ENCODE data around the gene MRPS21.

MRPS21 gene

DNA sequence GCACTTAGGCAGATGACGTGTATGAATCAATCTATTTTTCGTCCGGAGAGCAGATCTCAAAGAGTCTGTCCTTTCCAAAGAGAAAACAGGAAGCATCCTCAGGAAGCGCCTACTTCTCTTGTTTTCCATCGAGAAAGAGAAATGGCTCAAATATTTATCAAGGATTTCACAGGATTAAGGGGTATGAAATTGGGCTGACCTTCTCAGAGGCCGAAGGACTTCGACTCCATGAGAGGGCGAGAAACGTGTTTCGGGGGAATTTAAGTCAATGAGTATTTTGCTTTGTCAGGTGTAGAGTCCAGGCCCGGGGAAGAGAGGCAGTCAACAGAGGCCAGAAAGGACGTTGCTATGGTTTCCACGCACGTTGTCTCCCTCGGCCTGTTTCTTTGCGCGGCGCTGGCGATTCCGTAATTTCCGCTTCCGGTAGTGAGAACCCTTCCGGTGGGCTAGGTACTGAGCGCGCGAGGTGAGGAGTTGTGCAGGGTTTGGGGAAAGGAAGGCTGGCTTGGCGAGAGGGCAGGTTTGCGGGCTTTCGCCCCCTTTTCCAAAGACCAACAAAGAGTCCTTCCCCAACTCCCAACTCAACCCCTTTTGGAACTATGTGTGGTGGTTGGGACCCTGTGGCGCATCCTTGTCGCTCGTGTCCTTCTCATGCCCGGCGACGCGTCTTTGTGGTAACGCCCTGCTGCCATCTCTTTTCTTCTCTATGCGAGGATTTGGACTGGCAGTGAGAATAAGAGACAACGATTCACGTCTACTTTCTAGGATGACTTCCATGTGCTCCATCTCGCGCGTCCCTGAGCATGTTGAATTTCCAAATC is at the start of gene MRPS21:
Gene MRPS21 (plus strand): TSS at position 429 of the 821 bp plus-strand sequence. CDS start 506 bp downstream, outside the sequence.
- peak; percentile 94 for DNase-seq

DNA sequence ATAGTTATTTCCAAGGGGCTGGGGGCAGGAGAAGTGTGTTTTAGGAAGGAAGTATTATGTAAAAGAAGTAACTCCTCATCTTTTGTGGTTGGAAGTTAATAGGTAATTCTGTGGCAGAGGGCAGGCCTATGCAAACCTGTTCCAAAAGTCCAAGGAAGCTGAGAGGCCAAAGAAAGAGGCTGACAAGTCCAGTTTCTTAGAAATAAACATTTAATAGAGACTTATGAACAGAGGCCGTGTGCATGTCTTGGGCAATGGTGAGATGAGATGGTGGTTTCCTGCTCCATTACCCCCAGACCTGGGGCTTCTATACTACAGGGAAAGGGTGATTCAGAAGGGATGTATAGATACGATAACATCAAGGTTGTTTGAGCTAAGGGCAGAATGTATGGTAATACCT is 43.7 kb upstream of the MRPS21 start:
- DNase-seq: no peak

DNA sequence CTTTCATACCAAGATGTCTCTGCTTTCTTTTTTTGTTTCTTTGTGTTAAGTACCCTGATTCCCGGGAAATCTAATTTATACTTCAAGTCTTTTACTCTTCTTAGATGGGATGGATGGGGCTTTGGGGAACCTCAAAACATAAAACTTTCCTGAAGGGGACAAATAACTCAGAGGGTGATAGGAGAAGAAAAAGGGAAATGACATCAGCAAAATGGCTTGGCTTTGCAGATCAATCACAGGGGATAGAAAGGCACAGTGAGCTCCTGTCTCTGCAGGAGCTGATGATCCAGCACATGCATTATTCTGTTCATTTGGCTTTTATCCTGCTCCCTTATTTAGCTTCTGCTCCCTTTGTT is 37.5 kb upstream of the MRPS21 start:
- no peak for DNase-seq

DNA sequence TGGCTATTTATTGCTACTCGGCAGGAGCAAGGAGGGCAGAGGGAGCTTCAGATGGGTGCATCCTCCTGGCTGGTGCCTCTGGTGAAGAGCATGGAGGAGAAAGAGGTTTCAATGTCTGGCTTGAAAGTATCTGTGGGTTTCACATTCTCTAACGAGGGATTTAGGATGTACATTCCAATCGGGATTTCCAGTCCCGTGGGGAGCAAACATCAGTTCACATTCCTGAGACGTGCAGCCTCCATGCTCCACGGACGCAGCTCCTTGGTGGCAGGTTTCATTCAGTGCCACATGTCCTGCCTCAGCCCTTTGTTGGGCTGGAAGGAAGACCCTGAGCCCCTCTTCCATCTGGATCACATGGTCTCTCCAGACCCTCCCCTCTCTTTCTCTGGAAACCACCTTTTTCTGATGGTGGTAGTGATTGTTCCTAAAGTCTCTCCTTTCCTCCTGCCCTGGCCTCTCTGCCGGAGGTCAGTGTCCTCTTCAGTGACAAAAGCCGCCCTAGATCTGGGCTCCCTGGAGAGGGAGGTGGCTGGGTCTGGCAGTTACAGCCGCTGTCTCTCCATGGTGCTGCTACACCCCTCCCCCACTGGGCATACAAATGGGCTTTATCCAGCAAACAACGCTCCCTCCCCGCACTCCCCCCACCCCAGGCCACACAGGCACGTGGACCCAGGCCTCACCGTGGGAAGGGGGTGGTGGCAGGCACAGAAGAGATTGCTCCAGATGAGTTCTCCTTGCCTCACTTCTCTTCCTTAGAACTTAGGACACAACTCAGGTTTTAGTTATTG is 36.9 kb upstream of the MRPS21 start:
- DNase-seq: no peak

DNA sequence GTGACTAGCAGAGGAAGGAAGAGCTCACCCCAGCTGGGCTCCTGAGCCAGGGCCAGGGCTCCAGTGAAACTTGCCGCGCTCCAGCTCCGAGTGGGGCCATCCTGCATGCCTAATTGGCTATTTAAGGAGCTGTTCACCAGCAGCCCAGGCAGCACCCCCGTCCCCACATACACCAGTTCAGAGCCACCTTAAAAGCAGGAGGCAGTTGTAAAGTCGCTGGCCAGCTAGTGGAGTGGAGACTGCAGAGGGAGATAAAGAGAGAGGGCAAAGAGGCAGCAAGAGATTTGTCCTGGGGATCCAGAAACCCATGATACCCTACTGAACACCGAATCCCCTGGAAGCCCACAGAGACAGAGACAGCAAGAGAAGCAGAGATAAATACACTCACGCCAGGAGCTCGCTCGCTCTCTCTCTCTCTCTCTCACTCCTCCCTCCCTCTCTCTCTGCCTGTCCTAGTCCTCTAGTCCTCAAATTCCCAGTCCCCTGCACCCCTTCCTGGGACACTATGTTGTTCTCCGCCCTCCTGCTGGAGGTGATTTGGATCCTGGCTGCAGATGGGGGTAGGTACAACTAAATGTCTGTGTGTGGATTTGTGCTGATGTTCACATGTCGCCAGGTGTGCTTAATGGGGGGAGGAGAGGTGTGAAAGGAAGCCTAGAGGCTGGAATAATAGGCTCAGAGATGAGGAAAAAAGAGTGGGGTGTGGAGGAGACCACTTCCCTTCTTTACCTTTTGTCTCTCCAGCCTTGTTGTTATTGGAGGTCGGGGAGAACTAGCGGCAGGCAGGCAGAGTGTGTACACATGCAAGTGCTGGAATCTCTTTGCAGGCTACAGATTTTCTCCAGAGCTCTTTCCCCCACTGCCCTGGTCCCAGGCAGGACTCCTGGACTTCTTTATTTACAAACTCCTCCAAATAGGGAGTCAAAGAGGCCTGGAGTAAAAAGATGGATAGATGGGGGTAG is 35.8 kb upstream of the MRPS21 start, which contains the start of gene CA14:
Gene CA14 (plus strand): TSS at position 151 of the 962 bp plus-strand sequence. CDS start 355 bp downstream, at position 506.
- no peak for DNase-seq

DNA sequence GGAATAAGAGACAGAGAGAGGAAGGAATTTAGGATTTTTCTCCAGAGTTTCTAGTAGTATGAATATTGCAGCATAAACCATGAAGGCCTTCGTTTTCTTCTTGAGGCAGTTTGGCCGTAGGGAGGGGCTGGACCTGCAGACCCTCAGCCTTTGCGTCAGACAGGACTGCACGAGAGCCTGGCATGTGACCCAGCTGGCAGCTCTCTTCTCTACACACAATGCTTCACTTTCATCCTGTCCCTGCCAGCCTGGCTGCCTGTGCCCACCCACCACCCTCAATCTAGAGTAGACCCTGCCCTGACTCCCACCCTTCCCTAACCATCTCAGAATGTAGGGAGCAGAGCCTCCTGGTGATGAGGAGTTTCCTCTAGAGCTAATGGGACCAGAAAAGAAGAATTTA is 34.4 kb upstream of the MRPS21 start:
- DNase-seq: no peak

DNA sequence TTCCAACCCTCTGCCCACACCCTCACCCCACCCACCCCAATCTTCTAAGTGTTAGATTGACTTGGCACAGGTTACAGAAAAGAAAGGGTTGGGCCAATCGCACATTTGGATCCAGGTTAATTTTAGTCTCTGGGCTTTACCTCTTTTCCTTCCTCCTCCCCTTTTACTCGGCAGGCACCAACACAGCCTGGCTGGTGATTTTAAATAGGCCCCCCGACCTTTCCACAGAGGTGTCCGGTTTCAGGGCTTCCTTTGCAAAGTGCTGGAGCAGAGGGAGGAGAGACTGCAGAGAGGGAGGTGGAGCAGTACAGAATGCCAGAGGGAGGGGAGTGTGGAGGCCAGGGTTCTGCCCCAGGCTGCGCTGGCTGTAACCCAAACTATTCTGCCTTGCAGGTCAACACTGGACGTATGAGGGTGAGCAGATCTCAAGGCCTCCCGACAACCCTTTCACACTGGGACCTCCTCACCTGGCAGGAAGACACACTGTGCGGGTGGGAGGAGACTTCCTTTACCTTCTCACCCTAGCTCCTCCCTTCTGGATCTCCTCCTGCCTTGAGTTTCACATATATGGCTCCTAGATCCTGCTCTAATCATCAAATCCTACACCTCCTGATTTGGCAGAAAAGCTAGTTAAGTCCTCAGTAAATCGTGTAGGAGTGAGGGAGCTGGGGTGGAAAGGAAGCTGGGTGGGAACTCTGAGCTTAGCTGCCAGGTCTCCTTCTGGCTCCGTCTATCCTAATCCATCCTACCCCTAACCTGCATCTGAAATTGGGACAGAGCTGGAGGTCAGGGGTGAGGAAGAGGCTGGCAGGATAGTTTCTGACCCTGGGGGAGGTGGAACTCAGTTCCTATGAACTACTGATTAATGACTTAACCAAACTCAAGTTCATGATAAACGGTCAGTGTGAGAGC is 33.6 kb upstream of the MRPS21 start:
- DNase-seq: peak; percentile 76

DNA sequence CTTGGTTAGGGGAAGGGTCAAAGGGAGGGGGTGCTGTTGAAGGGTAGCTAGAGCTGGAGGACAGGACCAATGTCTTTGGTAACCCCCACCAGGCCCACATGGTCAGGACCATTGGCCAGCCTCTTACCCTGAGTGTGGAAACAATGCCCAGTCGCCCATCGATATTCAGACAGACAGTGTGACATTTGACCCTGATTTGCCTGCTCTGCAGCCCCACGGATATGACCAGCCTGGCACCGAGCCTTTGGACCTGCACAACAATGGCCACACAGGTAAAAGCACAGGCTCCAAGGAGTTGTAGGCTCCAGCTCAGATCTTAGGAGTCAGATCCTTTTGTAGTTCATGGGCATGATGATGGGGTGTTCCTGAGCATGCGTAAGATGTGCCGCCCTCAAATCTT is 32.3 kb upstream of the MRPS21 start:
- no peak for DNase-seq

DNA sequence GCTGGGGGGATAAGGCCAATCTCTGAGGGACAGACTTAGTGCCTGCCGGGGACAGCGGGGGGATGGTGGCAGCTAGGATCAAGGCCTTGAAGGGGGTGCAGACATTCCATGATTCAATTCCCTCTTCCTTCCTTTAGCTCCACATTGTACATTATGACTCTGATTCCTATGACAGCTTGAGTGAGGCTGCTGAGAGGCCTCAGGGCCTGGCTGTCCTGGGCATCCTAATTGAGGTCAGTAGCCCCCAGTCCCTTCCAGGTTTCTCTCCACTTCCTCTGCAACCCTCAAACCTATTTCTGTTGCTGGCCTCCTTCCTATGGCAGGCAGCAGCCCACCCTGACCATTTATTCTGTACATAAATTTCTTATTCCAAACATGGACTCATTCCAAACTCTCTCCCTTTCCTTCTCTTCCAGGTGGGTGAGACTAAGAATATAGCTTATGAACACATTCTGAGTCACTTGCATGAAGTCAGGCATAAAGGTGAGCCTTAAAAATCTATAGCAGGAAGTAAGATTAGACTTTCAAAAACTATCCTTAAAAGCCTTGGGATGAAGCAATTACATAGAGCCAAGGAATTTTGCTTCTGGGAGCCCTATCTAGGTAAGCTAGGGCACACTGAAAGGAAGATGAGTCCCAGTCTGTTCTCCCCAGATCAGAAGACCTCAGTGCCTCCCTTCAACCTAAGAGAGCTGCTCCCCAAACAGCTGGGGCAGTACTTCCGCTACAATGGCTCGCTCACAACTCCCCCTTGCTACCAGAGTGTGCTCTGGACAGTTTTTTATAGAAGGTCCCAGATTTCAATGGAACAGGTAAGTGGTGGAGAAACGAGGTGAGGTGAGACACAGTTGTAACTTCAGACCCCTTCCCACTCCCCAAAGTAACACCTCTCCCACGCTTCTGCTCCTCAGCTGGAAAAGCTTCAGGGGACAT is 31.0 kb upstream of the MRPS21 start:
- no peak for DNase-seq

DNA sequence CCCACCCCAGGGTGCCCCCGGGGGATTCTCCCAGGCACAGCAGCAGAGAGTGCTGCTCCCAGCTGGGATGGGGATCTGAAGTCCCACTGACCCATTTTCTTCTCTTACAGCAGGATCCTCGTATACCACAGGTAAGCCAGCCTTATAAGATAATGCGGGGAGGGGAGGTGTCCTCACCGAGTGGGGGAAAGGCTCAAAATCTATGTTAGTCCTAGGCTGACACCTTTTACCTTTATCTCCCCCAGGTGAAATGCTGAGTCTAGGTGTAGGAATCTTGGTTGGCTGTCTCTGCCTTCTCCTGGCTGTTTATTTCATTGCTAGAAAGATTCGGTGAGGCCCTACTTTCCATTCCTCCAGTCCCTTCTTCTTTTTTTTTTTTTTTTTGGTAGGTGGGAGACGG is 30.1 kb upstream of the MRPS21 start:
- DNase-seq: no peak

DNA sequence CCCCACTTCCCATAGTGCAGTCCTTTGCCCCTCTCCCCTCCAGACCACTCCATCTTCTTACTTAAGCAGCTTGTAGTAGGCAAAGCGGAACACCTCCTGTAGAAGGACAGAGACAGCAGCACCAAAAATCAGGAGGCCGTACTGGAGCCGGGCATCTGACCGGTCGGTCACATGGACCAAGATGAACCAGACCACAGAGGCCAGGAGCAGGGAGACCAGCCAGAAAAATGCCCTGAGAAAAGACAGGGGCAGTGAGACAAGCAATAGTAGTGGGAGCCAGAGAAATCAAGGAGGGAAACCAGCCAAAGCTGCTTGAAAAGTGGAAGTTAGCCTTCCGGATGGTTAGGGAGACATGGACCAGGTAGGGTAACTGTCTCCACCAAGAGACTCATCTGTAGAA is 25.8 kb upstream of the MRPS21 start:
- no peak for DNase-seq

DNA sequence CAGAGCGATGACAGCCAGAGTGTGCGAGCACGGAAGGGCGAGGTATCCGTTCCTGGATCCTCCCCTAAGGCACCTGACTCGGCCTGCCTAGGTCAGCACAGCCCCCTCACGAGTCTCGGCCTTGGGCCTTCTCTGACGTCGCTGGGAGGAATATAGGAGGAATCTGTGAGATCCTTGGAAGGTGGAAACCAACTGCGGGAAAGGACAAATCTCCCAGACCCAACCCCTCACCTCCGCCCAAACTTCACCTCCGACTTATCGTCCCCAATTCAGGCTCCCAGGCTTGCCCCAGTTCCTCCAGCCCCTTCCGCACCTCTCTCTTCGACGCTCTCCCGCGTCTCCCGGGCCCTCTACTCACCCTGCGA is 25.3 kb upstream of the MRPS21 start:
- no peak for DNase-seq

DNA sequence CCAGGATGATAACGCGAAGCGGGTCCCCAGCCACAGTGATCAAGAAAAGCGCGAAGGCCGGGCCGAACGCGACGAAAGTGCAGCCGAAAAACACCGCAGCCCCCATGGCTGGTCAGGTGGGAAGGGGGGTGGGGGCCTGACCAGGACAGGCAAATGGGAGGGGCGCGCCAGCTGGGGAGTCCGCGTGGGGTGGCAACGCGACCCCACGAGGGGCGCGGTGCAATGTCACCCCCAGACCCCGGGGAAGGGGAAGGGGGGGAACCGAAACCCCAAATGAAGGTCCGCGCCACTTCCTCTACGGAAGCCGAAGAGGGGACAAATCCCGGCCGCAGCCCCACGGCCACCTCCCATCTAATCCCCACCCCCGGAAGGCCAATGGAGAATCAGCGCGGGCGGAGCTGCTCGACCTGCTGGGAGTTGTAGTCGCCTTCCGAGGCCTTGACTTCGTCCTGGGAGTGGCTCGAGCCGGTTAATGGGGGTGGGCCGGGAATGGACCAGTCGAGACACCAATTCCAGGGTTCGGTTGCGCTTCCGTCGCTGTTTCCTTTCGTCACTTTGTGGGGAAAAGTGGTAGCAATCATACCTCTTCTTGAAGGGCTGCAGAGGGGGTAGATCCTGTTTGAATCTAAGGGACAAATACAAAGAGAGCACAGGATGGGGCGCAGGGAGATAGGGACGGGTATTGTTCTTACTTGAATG is 24.8 kb upstream of the MRPS21 start, which contains the start of gene APH1A:
Gene APH1A (minus strand): TSS at position 312 of the 699 bp plus-strand sequence. CDS start 206 bp downstream, at position 106.
- peak; percentile 99 for DNase-seq

DNA sequence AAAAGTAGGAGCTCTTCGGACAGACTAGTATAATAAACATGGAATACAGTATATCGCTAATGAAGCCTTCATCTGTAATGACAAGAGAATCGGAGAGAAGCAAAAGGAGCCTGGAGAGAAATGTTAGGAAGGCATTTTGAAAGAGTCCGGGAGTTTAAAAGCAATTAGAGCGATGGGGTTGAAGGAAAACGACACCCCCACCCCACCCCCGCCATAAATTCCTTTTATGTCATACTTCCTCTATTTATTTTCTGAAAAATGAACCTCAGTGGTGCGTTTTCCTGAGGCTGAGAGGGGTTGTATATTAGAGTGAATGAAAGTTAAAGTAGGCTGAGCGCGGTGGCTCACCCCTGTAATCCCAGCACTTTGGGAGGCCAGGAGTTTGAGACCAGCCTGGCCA is 24.2 kb upstream of the MRPS21 start:
- DNase-seq: no peak

DNA sequence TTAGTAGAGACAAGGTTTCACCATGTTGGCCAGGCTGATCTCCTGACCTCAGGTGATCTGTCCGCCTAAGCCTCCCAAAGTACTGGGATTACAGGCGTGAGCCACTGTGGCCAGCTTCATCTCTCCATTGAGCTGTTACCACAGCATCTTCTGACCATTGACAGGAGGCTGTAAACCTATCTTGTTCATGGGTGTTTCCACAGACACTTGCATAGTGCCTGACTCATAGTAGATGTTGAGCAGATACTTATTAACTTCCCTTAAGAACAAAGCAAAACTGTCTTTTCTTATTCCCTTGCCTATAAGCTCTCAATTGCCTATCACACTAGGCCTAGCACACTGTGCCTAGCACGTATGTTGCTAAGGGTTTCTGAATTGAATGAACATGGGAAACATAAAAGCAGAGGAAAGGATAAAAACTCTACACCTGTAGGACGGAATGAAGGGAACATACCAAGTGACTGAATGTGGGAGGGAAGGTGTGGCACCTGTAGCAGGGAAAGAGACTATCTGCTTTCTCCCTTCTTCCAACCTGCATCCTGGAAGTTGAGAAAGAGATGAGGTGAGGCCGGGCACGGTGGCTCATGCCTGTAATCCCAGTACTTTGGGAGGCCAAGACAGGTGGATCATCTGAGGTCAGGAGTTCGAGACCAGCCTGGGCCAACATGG is 22.2 kb upstream of the MRPS21 start:
- DNase-seq: no peak

DNA sequence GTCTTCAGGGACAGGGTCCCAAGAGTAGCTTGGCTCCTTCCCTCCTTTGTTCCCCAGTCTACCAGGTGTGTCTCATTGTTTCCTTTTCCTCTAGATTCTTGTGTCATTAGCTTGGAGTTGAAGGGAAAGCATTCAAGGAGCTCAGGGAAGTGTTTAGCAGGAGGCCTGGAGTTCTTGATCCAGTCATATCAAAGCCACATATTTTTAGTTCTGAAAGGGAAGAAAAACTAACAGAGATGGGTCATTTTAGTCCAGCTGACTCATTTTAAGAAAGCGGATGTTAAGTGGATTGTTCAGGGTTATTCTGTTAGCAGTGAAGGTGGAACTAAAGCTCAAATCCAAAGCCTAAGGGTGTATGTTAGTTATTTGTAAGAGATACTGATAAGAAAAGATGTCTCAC is 20.4 kb upstream of the MRPS21 start:
- DNase-seq: no peak

DNA sequence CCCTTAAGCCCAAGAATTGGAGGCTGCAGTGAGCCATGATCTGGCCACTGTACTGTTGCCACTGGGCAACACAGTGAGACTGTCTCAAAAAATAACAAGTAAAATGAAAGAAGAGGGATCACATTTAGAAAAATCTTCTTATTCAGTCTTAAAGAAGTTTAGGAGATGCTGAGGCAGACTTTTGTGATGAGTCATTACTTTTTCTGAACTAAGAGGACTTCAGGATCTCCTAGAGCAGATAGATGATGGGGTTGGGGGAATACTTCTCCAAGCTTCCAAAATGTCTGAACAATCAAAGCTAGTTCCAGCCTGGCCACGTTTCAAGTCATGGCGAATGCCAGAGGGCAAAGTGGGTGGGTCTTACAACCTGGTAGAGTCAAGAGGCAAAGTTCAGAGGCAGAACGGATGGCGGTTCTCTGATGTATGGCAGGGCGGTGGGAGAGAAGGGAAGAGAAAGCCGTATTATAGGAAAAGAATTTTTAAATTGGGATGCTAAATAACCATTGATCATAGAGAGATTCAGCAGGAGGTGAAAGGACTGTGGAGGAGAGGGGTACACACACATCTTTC is 13.4 kb upstream of the MRPS21 start:
- no peak for DNase-seq

DNA sequence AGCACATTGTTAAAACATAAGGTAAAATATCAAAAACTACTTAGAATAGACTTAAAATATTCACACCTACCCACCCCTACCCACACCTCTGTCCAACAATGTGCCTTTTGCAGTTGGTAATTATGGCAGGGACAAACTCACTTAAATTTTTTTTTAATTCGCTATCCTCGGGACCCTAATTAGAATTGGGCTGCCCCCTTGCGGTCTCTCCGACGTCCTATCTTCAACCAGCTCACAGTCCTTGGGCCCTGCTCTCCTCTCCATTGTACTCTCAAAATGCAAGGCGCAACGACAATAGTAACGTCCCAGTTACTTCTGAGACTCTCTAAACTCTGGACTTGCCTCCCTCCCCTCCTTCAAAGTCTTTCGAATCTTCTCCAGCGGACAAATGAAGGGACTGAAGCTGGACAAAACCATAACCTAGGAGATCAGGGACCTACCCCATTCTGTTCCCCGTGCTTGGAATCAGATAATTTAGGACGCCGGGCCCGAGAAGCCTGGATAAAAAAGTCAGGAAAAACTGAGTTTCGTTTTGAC is 12.4 kb upstream of the MRPS21 start:
- DNase-seq: peak; percentile 66

Data from left hindlimb (tissue), 1 donor.